ENCODE measurements around the gene MLLT3. TPM values are rescaled to one million over a fixed set of nuclear protein-coding genes. Genes with fewer than 3 reads are reported as not detected.

MLLT3 gene
- total RNA-seq, 1 experiment from 2014 or later: 24.2 TPM

- Histone ChIP-seq H3K9me3 (ENCODE audit: low read depth, low read length, poor library complexity, severe bottlenecking) (no peaks in the 10 kb centered on the region), H3K27me3 (replicated peaks; ENCODE audit: insufficient read depth, low read depth, low read length, poor library complexity) (no peaks in the 10 kb centered on the region), H3K36me3 (ENCODE audit: insufficient read depth, low read length, poor library complexity, severe bottlenecking) (no peaks in the 10 kb centered on the region), H3K27ac (ENCODE audit: low read depth, low read length, poor library complexity, severe bottlenecking) (no peak overlapping the region), H3K4me3 (ENCODE audit: low read depth, low read length, poor library complexity, severe bottlenecking) (no peak overlapping the region), H3K4me1 (ENCODE audit: insufficient read depth, low read length, poor library complexity, severe bottlenecking) (peaks cover 19% of the 10 kb centered on the region)
- no TSS peak for BruUV-seq (replicated peaks)
- intact Hi-C loops (cut with micrococcal nuclease; ENCODE audit: unreplicated experiment): no loop called here
- POLR2A ChIA-PET (ENCODE audit: low non-redundant PET): interaction anchor here (0.6 kb wide), 1 partner anchor 537 kb away, joined by 3 read pairs; no protein-coding TSS in a partner anchor
- DNase-seq (ENCODE audit: low spot score): no peak
- CTCF ChIA-PET: no interaction called here
- TF ChIP-seq CTCF (conservative IDR thresholded peaks at IDR 0.05; ENCODE audit: low read depth, low read length) (no peak), EZH2 (IDR thresholded peaks at IDR 0.05; ENCODE audit: borderline replicate concordance, low read depth, low read length, poor library complexity, severe bottlenecking) (no peak)
Observed at GRCh38 chr9:20550326-20550725, 72.0 kb downstream of the MLLT3 start.

GRCh38 chr9:20549053-20549452 lies 73.2 kb downstream of the MLLT3 start:
- no TSS peak for BruUV-seq (replicated peaks)

GRCh38 chr9:20545023-20545622 lies 77.2 kb downstream of the MLLT3 start:
- ChIA-PET POLR2A (ENCODE audit: low non-redundant PET) (no interaction called here), CTCF (no interaction called here)
- peaks cover under 1% of the 10 kb centered on the region for H3K9me3 ChIP-seq (ENCODE audit: low read depth, low read length, poor library complexity, severe bottlenecking)
- no peaks in the 10 kb centered on the region for H3K4me1 ChIP-seq (ENCODE audit: insufficient read depth, low read length, poor library complexity, severe bottlenecking)
- no peaks in the 10 kb centered on the region for H3K36me3 ChIP-seq (ENCODE audit: insufficient read depth, low read length, poor library complexity, severe bottlenecking)
- intact Hi-C loops (cut with micrococcal nuclease; ENCODE audit: unreplicated experiment): no loop called here
- BruUV-seq (replicated peaks): no TSS peak
- no peaks in the 10 kb centered on the region for H3K27me3 ChIP-seq (replicated peaks; ENCODE audit: insufficient read depth, low read depth, low read length, poor library complexity)
- no peak overlapping the region for H3K27ac ChIP-seq (ENCODE audit: low read depth, low read length, poor library complexity, severe bottlenecking)
- TF ChIP-seq EZH2 (IDR thresholded peaks at IDR 0.05; ENCODE audit: borderline replicate concordance, low read depth, low read length, poor library complexity, severe bottlenecking) (no peak), CTCF (conservative IDR thresholded peaks at IDR 0.05; ENCODE audit: low read depth, low read length) (no peak)
- no peak for DNase-seq (ENCODE audit: low spot score)
- no peak overlapping the region for H3K4me3 ChIP-seq (ENCODE audit: low read depth, low read length, poor library complexity, severe bottlenecking)

More at GRCh38 chr9:20549053-20549452, 73.2 kb downstream of the MLLT3 start:
- no peak for TF ChIP-seq CTCF (conservative IDR thresholded peaks at IDR 0.05; ENCODE audit: low read depth, low read length)
- no peak for TF ChIP-seq EZH2 (IDR thresholded peaks at IDR 0.05; ENCODE audit: borderline replicate concordance, low read depth, low read length, poor library complexity, severe bottlenecking)
- POLR2A ChIA-PET (ENCODE audit: low non-redundant PET): no interaction called here
- no peak overlapping the region for H3K27ac ChIP-seq (ENCODE audit: low read depth, low read length, poor library complexity, severe bottlenecking)
- H3K4me1 ChIP-seq (ENCODE audit: insufficient read depth, low read length, poor library complexity, severe bottlenecking): peaks cover 19% of the 10 kb centered on the region
- intact Hi-C loops (cut with micrococcal nuclease; ENCODE audit: unreplicated experiment): no loop called here
- DNase-seq (ENCODE audit: low spot score): no peak
- no peaks in the 10 kb centered on the region for H3K27me3 ChIP-seq (replicated peaks; ENCODE audit: insufficient read depth, low read depth, low read length, poor library complexity)
- H3K9me3 ChIP-seq (ENCODE audit: low read depth, low read length, poor library complexity, severe bottlenecking): no peaks in the 10 kb centered on the region
- no peak overlapping the region for H3K4me3 ChIP-seq (ENCODE audit: low read depth, low read length, poor library complexity, severe bottlenecking)
- CTCF ChIA-PET: no interaction called here
- no peaks in the 10 kb centered on the region for H3K36me3 ChIP-seq (ENCODE audit: insufficient read depth, low read length, poor library complexity, severe bottlenecking)
